ELR (cell line): ENCODE data around the gene KCNJ16.
"Not testable (repeated sequence)": the region's sequence is repeated elsewhere in the genome, so short reads cannot be mapped to it uniquely, and the experiment has no call there.

Experiments
- DNase-seq: peaks from one replicate; pipeline ENCODE4 v3.0.0-alpha.2; 2015; ENCODE audit warnings: low read depth

Gene KCNJ16

GRCh38 chr17:70074956-70075355 lies at the start of gene KCNJ16:
TSS of gene KCNJ16 (plus strand) at chr17:70075225. CDS start at chr17:70132088, 56,863 bp downstream.
- DNase-seq, result no peak

- DNase-seq, result no peak
Measured at GRCh38 chr17:70028397-70028796, 46.6 kb upstream of the KCNJ16 start.

GRCh38 chr17:70028978-70029767 lies 45.9 kb upstream of the KCNJ16 start:
- DNase-seq, result no peak

- DNase-seq, result no peak
Measured at GRCh38 chr17:70030371-70030770, 44.7 kb upstream of the KCNJ16 start.

- no peak for DNase-seq
Measured at GRCh38 chr17:70031341-70031740, 43.7 kb upstream of the KCNJ16 start.

- DNase-seq, result no peak
Measured at GRCh38 chr17:70033165-70033564, 41.9 kb upstream of the KCNJ16 start.

GRCh38 chr17:70034158-70034557 lies 40.9 kb upstream of the KCNJ16 start:
- DNase-seq, result no peak

GRCh38 chr17:70037498-70037897 lies 37.5 kb upstream of the KCNJ16 start:
- no peak for DNase-seq

GRCh38 chr17:70040336-70040735 lies 34.7 kb upstream of the KCNJ16 start:
- peak; percentile 76 for DNase-seq

GRCh38 chr17:70041061-70041460 lies 34.0 kb upstream of the KCNJ16 start:
- DNase-seq, result no peak

GRCh38 chr17:70041540-70041939 lies 33.5 kb upstream of the KCNJ16 start:
- DNase-seq, result no peak

GRCh38 chr17:70045780-70046179 lies 29.2 kb upstream of the KCNJ16 start:
- not testable (repeated sequence) for DNase-seq

GRCh38 chr17:70047619-70048419 lies 27.2 kb upstream of the KCNJ16 start:
- DNase-seq, result no peak

- DNase-seq, result no peak
Measured at GRCh38 chr17:70049801-70050591, 25.0 kb upstream of the KCNJ16 start.

- DNase-seq, result no peak
Measured at GRCh38 chr17:70050931-70051330, 24.1 kb upstream of the KCNJ16 start.

- DNase-seq, result no peak
Measured at GRCh38 chr17:70053241-70054234, 21.5 kb upstream of the KCNJ16 start.

GRCh38 chr17:70055000-70055399 lies 20.0 kb upstream of the KCNJ16 start:
- no peak for DNase-seq

- DNase-seq, result no peak
Measured at GRCh38 chr17:70059071-70059470, 16.0 kb upstream of the KCNJ16 start.

GRCh38 chr17:70059649-70060048 lies 15.4 kb upstream of the KCNJ16 start:
- DNase-seq, result no peak

GRCh38 chr17:70060415-70060814 lies 14.6 kb upstream of the KCNJ16 start:
- DNase-seq, result no peak

- no peak for DNase-seq
Measured at GRCh38 chr17:70067134-70067533, 7.9 kb upstream of the KCNJ16 start.
